HG03442 (cell line): ENCODE data around the gene PLG.
"Not testable (repeated sequence)": the region's sequence is repeated elsewhere in the genome, so short reads cannot be mapped to it uniquely, and the experiment has no call there.

Source experiments
- ATAC-seq: cut with Tn5 transposase; IDR thresholded peaks from one replicate; pipeline ENCODE4 v1.9.1; 2021; ENCODE audit warnings: mild to moderate bottlenecking, moderate library complexity; ENCODE audit not compliant: unreplicated experiment

PLG gene

DNA sequence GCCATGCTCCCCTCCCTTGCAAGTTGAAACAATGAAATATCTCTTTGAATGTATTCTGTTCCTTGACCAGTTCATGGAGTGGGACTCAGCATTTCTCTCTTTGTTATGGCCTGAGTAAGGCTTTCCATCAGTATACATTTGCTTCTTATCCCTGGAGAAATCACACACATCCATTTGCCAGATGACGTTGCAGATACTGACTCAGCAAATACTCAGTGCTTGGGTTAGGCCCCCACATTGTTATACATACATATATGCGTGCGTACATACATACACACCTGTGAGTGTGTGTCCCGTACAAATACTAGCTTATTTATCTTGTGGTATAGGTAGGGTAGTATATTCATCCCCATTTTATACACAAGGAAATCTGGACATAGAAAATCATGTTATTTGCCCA, 72.4 kb downstream of the PLG start:
- ATAC-seq, result no peak

DNA sequence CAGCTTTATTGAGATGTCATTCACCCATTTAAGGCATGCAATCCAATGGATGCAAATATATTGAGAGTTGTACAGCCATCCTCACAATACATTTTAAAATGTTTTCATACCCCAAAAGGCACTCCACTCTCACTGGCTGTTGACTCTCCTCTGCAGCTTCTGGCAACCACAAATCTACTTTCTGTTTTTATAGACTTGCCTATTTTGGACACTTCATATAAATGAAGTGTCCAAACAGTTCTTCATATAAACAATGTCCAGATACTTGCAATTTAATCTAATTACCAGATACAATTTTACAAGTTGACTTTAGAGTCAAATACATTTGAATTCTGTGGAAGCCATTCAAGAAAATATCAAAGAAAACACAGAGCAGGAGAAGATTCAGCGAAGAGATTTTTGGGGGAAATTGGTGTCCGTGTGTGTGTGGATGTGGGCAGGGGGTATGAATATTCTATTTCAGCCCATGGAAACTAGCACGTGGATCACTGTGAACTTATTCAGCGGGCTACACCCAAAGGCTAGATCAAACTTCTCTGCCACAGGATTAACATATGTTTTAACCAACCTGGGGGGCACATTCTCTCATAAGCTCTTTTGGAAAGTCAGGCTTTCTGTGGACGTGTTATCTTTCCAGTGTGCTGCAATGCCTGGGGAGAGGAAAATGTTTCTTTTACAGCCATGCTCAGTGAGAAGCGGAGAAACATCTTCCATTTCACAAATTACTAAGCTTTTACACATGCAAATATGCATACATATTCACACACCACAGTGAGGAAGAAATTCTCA, 73.9 kb downstream of the PLG start:
- ATAC-seq, result no peak

DNA sequence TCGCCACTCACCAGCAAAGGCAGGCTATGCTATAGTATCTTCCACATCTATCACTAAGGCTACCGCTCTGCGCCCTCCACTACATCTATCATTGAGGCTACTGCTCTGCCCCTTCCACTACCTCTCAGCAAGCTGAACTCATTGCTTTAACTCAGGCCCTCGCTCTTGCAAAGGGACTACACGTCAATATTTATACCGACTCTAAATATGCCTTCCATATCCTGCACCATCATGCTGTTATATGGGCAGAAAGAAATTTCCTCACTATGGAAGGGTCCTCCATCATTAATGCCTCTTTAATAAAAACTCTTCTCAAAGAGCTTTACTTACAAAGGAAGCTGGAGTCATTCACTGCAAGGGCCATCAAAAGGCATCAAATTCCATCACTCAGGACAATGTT, 77.1 kb downstream of the PLG start:
- ATAC-seq, result not testable (repeated sequence)

DNA sequence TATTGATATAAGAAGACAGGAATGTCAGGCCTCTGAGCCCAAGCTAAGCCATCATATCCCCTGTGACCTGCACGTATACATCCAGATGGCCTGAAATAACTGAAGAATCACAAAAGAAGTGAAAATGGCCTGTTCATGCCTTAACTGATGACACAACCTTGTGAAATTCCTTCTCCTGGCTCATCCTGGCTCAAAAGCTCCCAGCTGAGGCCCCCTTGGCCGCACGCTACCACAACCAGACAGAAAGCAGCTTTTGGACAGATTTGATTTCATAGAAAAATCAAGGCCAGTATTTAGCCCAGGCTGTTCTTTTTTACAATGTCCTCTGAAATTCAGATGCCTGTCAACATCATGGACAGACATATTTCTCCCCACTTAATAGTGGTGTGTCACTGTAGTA, 78.6 kb downstream of the PLG start:
- not testable (repeated sequence) for ATAC-seq

DNA sequence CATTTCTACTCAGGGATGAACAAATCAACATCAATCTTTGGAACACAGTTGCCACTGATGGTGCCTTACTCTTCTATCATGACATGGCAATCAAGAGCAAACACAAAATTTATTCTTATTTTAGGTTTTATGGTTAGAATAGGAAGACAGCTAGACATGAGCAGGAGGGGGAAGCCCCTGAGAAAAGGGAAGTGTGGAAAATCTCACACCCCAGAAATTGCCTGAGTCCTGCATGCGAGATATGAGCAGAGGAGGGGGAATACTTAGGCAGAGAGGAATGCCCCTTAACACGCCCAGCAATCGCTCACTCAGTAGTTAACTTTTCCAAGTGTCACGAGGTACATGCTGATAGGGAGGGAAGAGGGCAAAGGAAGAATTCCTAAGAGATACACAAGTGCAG, 79.3 kb downstream of the PLG start:
- ATAC-seq, result no peak

DNA sequence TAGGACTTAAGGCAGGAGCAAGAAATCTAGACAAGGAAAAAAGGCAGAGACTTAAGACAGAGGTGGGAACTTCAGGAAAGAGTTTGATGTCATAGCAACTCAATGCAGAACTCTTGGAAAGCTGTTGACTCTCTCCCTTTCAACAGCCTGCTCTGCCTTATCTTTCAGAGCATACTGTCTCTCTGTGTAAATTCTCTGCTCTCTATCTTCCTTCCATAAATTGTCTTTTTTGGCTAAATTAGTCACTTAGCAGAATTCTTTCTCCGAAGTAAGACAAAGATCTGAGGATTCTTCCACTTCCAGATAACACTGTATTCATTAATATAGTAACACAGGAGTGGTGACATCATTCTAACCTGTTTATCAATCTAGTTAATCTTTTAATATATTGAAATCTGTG, 80.2 kb downstream of the PLG start:
- ATAC-seq, result no peak

DNA sequence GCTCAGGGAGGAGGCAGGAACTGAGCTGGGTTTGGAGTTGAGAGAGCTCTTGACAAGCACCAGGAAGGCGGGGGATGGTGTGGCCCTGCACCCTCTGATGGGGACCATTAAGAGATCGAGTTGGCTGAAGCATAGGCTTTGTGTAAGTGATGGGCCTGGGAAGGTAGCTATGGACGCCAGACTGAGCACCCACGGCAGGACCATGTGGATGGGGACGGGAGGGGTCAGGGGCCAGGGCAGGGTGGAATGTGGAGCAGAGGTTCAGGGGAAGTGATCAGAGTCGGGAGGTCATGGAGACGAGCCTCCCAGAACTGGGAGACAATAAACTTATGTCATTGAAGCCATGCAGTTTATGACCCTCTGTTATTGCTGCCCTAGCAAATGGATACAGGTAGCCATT, 81.7 kb downstream of the PLG start:
- no peak for ATAC-seq

DNA sequence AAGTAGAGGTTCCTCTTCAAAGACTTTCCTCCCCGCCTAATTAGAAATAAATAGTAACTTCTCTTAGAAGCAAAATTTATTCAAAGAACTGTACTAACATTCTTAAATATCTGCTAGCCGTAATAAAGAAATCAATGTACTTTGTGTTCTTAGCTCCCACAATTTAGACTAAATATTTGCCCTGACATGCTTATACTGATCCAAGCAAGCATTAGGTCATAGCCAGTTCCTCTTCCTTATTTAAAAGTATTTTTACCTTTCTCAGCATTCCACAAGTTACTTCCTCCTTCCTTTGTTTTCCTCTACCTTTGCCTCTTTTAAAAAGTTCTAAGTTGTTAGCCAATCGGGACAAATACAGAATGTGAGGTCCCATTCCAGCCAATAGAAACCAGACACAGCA, 86.1 kb downstream of the PLG start:
- ATAC-seq, result not testable (repeated sequence)

DNA sequence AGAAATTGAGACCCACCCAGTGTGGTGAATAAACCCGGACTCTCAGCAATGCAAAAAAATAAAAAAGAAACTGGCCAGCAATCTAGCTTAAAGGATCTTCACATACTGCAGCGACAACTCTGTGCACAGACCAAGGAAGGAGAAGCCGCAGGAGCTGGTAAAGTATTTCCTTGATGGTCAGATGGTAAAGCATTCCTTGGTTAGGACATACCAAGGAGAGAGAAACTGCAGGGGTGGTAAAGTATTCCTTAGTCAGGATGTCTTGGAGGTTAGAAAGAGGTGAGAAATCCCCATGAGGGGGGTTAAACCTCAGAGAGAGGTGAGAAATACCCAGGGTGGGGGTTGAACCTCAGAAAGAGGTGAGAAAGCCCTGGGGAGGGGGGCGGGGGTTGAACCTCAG, 86.8 kb downstream of the PLG start:
- no peak for ATAC-seq

DNA sequence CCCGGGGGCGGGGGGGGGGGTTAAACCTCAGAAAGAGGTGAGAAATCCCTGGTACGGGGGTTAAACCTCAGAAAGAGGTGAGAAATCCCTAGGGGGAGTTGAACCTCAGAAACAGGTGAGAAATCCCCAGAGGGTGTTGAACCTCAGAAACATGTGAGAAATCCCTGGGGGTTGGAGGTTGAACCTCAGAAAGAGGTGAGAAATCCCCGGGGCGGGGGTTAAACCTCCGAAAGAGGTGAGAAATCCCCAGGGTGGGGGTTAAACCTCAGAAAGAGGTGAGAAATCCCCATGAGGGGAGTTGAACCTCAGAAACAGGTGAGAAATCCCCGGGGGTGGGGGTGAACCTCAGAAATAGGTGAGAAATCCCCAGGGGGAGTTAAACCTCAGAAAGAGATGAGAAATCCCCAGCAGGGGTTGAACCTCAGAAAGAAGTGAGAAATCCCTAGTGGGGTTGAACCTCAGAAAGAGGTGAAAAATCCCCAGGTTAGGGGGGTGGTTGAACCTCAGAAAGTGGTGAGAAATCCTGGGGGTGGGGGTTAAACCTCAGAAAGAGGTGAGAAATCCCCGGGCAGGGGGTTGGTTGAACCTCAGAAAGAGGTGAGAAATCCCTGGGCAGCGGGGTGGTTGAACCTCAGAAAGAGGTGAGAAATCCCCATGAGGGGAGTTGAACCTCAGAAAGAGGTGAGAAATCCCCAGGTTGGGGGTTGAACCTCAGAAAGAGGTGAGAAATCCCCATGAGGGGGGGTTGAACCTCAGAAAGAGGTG, 87.4 kb downstream of the PLG start:
- no peak for ATAC-seq

DNA sequence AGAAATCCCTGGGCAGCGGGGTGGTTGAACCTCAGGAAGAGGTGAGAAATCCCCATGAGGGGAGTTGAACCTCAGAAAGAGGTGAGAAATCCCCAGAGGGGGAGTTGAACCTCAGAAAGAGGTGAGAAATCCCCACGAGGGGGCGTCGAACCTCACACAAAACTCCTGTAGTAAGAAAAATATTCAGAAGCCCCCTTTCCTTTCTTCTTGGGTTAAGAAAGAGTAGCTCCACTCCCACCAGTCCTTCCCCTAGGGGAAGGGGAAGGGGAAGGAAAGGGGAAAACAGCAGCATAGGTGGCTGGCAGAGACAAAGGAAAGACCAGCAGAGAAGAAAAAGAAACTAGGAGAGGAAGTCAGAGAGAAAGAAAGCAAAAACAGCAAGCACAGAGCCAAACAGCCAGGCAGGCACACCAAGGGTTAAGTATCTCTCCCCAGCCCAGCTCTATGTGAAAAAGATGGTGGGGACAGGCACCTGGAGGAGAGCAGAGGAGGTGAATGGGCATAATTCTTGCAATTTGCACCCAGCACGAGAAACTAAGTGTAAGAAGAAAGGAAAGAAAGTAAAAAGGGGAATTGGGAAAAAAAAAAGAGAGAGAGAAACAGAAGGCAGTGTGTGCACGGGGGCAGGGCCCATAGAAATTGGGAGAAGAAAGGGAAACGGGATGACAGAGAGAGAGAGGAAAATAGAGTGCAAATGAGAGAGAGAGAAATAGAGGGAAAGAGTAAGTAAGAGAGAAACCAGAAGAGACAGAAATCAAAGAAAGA, 88.2 kb downstream of the PLG start:
- no peak for ATAC-seq

DNA sequence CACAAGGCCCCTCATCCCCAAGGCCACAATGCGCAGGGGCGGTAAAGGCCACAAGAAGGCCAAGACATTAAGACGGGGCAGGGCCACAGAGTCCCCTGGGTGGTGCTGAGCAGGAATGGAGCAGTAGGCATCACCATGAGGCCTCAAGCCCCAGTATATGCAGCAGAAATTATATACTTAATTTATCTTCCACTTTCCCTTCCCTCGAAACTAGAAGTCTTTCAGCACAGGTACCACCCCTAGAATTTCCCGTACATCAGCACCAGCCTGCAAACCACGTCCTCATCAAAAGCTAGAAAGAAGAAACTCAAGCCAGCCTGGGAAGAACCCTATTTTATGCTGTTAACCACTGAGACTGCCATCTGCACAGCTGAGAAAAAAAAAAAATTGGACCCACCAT, 89.4 kb downstream of the PLG start:
- ATAC-seq, result peak; percentile 66

DNA sequence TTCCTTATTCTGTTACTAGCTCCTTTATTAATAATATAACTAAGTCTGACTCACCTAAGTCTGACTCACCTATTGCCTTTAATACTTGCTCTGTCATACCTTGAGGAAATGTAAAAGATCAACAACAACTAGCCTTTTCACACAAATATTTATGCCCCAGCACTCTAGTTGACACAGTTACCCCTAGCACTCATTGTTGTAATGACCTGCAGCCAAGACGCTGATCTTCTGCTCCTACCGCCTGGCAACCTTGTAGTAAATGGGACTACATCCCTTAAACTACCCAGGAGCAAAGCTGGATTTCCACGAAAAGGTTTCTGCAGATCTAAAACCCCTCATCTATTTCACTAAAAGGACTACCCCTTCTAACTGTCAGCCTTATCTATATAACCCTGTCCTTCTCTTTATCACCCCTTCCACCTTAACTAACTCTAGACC, 90.0 kb downstream of the PLG start:
- peak; percentile 28 for ATAC-seq

DNA sequence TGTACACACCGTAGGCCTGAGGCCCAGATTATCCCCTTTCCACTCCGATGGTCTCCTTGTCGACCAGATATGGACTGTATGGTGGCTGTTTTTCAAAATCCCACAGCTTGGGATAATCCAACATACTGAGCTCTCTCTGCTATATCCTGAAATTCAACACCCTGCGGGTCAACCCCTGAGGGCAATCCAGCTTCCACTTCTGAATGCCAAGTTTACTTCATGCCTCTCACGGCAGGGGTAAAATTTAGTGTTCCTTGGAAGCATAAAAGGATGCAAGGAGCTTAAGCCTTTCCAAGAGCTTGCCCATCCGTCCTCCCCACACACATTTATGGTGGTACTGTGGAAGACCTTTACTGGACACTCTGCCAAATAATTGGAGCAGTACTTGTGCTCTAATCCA, 90.7 kb downstream of the PLG start:
- no peak for ATAC-seq

DNA sequence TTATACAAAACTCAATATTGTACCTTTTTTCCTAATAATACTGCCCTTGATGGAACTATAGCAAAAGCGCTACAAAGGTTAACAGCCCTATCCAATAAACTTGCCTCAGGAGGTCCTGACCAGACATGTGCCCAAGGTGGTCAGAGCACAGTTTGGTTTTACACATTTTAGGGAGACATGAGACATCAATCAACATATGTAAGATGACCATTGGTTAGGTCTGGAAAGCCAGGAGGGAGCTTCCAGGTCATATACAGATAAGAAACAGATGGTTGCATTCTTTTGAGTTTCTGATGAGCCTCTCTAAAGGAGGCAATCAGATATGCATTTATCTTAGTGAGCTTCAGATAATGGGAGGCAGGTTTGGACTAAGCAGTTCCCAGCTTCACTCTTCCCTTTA, 91.6 kb downstream of the PLG start:
- ATAC-seq, result no peak

DNA sequence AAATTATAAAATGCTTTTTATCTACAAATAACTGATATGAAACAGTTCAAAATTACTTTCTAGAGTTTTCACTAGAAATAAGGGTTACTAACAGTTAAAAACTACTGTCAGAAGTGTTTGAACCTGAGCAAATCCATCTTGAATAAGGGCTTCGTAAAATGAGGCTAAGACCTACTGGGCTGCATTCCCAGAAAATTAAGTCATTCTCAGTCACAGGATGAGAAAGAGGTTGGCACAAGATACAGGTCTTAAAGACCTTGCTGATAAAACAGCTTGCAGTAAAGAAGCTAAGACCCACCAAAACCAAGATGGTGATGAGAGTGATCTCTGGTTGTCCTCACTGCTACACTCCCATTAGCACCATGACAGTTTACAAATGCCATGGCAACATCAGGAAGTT, 93.7 kb downstream of the PLG start:
- ATAC-seq, result no peak

DNA sequence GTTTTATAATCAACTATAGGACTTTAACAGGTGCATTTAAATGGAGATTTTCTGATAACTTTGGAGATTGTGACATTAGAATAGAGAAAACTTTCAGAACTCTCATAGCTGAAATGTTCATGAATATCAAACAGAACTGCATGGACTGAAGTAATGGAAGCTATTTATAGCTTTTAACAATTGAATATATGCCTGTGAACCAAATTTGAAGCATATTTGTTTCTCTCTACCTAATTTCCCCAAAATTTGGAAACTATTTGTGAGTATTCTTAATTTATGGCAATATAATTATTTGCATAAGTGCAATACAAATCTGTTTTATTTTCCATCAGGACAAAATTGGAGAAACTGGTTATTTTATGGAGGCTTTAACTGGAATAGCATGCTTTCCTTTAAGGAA, 96.6 kb downstream of the PLG start:
- ATAC-seq, result no peak

DNA sequence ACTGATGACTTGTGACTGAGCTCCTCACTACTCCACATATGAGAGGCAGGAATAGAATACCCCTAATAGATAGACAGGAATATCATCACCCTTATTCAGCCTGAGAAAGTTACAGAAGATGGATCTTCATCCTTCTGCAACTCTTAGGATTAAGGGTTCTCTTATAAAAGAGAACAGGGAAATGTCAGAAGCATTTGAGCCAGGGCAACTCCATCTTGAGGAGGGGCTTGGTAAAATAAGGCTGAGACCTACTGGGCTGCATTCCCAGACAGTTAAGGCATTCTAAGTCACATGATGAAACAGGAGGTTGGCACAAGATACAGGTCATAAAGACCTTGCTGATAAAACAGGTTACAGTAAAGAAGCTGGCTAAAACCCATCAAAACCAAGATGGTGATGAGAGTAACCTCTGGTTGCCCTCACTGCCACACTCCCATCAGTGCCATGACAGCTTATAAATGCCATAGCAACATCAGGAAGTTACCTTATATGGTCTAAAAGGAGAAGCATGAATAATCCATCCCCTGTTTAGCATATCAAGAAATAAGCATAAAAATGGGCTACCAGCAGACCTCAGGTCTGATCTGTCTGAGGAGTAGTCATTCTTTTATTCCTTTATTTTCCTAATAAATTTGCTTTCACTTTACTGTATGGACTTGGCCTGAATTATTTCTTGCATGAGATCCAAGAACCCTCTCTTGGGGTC, 97.9 kb downstream of the PLG start:
- no peak for ATAC-seq

DNA sequence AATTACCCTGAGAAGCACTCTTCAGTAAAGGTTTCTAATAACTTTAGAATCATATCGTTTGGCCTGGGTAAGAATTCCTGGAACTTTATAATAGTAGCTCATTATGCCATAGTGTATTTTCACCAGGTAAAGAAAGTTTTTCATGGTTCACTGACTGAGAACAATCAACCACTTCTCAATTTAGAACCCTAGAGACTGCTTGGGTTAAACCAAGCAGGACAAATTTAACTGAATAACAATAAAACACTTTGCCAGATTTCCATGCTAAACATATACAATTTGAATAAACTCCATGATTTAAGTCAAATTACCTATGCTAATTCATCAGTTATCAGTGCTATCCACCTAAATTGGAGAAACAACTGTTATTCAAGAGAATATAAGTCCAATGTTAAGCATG, 99.4 kb downstream of the PLG start:
- no peak for ATAC-seq

DNA sequence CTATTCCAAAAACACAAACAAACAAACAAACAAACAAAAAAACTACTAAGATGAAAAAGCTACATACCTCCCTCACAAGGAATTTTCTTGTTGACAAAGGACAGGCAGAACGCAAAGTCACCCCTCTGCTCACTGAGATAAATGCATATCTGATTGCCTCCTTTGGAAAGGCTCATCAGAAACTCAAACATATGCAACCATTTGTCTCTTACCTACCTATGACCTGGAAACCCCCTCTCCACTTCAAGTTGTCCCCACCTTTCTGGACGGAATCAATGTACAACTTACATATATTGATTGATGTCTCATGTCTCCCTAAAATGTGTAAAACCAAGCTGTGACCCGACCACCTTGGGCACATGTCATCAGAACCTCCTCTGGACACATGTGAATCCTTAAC, 100.0 kb downstream of the PLG start:
- not testable (repeated sequence) for ATAC-seq
